Iris pigment epithelial cell (primary cell): ENCODE measurements around the gene TTC23.
"Not testable (repeated sequence)": the region's sequence is repeated elsewhere in the genome, so short reads cannot be mapped to it uniquely, and the experiment has no call there.

Source experiments
- DNase-seq: peaks from one replicate; pipeline ENCODE4 v3.0.0-alpha.2; 2011; ENCODE audit warnings: low read depth

TTC23 gene

GRCh38 chr15:99250001-99250400, 620 bp upstream of the TTC23 start:
- DNase-seq = no peak

- no peak for DNase-seq
These were observed 1.2 kb downstream of the TTC23 start for GRCh38 chr15:99248000-99248715.

GRCh38 chr15:99247062-99247461, 2.3 kb downstream of the TTC23 start:
- DNase-seq = no peak

GRCh38 chr15:99244306-99244705, 5.1 kb downstream of the TTC23 start:
- no peak for DNase-seq

DNA sequence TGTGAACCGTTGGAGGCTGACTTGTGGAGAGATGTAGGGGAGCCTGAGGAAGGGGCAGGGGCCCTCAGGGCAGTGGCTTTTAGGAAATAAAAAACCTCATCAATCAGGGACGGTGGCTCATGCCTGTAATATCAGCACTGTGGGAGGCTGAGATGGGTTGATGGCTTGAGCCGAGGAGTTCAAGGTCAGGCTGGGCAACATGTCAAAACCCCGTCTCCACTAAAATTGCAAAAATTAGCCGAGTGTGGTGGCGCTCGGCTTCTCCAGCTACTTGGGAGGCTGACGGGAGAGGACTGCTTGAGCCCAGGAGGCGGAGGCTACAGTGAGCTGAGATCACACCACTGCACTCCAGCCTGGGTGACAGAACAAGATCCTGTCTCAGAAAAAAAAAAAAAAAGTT, 7.6 kb downstream of the TTC23 start:
- no peak for DNase-seq

GRCh38 chr15:99239545-99240198, 9.7 kb downstream of the TTC23 start:
- DNase-seq = peak; percentile 59

DNA sequence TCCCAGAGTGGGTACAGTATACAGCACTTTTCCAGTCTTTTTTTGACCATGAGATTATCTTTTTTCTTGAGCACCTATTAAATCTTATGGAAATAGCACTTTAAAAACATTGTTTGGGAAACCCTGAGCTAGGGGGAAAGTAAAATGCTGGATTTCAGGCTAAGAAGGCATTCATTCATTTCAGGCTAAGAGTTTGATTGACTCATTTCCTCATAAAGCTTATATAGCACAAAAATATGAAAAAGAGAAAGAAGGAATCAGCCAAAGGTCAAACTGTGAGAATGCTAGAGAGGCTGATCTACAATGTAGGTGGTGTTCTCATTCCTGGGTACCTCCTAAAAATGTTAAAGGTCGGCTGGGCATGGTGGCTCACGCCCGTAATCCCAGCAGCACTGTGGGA, 10.5 kb downstream of the TTC23 start:
- peak; percentile 31 for DNase-seq

GRCh38 chr15:99234160-99234559, 15.2 kb downstream of the TTC23 start:
- not testable (repeated sequence) for DNase-seq

- no peak for DNase-seq
These were observed 16.6 kb downstream of the TTC23 start for GRCh38 chr15:99232740-99233139.

DNA sequence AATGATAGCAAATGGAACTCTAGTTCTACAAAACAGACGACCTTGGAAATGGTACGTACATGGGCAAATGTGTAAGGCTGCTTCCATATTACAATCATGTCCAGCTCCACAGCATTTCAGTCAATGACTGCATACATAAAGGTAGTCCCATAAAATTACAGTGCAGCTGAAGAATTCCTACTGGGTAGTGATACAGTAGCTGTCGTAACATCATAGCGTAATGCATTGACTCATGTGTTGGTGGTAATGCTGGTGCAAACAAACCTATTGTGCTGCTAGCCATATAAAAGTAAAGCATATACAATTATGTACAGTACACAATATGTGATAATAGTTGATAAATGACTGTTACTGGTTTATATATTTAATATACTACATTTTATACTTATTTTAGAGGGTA, 18.5 kb downstream of the TTC23 start:
- DNase-seq = no peak

- DNase-seq = no peak
These were observed 21.1 kb downstream of the TTC23 start for GRCh38 chr15:99228120-99228770.

- DNase-seq = no peak
These were observed 22.6 kb downstream of the TTC23 start for GRCh38 chr15:99226802-99227201.

- no peak for DNase-seq
These were observed 24.8 kb downstream of the TTC23 start for GRCh38 chr15:99224372-99225214.

GRCh38 chr15:99213187-99213811, 36.1 kb downstream of the TTC23 start:
- DNase-seq = peak; percentile 70

GRCh38 chr15:99212406-99212805, 37.0 kb downstream of the TTC23 start:
- peak; percentile 53 for DNase-seq

- peak; percentile 69 for DNase-seq
These were observed 37.5 kb downstream of the TTC23 start for GRCh38 chr15:99211926-99212325.

DNA sequence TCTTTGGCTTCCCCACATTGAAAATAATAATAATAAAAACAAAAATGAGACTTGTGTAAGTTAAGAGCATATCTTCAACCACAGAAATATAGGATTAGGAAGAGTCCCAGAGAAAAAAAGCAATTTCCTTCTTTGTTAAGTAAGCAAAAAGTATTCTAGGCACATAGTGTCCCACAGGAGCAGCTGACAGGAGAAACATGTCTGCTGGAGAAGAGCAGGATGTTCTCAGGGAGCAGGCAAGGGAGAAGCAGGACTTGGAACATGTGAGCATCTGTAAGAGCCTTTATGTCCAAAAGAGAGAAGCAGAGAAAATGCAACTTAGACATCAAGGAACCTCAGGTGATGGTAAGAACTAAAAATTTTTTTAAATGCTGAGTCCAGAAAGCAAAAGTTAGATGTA, 39.0 kb downstream of the TTC23 start:
- DNase-seq = no peak

DNA sequence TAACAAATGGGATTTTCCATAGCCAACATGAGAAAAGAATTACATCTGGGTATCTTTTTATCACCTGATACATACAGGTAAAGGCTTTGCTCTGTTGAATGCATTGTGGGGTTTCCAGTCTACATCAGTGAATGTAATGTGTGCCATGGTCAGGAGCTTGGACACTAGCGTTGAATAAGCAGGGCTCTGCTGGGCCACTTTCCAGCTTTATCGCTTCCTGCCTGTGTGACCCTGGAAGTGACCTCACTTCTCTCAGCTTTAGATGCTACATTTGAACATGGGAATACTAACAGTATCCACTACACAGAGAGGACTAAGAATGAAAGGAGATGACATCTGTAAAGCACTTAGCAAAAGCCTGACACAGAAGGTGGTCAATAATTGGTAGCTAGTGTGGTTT, 40.1 kb downstream of the TTC23 start:
- no peak for DNase-seq

- DNase-seq = no peak
These were observed 41.7 kb downstream of the TTC23 start for GRCh38 chr15:99207672-99208071.

DNA sequence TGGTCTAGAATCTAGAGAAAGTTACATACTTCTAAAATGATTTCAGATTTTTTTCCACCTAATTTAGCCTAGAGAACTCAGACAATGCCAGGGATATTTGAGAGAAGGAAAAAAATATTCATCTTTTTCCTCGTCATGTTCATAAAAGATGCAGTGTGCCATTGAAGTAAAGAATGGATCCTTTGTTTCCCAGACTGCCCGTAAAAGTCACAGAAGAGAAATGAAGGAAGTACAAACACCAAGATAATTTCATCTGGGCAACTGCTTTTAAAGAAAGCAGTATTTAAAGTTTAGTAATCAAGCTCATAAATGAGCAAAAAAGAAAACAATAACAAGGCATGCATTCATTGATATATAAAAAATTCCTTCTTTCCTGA, 47.2 kb downstream of the TTC23 start:
- DNase-seq = no peak

GRCh38 chr15:99201408-99202175, 47.8 kb downstream of the TTC23 start:
- DNase-seq = no peak
